ENCODE data around the gene SVIL.

Gene SVIL

DNA sequence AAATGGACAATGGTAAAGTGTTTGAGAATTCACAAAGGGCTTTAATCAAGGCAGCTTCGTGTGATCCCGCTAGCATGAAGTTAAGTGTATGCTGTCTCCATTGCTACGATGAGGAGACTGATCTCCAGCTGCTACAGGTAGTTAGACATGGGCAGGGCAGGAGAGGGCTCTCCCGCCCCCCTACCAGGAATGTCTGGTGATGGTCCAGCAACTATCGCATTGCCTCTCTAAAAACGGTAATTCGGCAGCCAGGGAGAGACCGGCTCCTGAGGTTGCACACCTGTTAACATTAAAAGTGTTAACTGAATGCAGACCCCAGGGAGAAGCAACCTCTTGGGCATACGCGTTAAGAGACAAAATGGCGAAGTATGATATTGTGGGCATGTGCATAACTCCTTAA, 37.9 kb downstream of the SVIL start:
- Histone ChIP-seq H3F3A (ENCODE audit: low read depth) (no peaks in the 10 kb centered on the region), H4K20me1 (ENCODE audit: insufficient read depth, low read length, poor library complexity, severe bottlenecking) (no peaks in the 10 kb centered on the region), H3K4me3 (ENCODE audit: low read length, poor library complexity, severe bottlenecking) (no peak overlapping the region), H3K79me2 (ENCODE audit: insufficient read depth, low read length) (no peaks in the 10 kb centered on the region), H3K36me3 (ENCODE audit: insufficient read depth, low read length) (no peaks in the 10 kb centered on the region), H3K9me2 (replicated peaks; ENCODE audit: low read depth, low read length) (no peaks in the 10 kb centered on the region), H2AFZ (ENCODE audit: low read length) (no peak overlapping the region), H3K27me3 (ENCODE audit: insufficient read depth, low read length, poor library complexity, severe bottlenecking) (no peaks in the 10 kb centered on the region), H3K4me1 (ENCODE audit: insufficient read depth, low read length, poor library complexity, severe bottlenecking) (no peaks in the 10 kb centered on the region), H3K4me2 (ENCODE audit: low read depth, low read length, poor library complexity, severe bottlenecking) (no peak overlapping the region), H3K9me3 (ENCODE audit: insufficient read depth, low read depth, low read length) (no peaks in the 10 kb centered on the region), H3K9ac (ENCODE audit: low read depth, low read length, poor library complexity, severe bottlenecking) (no peak overlapping the region)
- TF ChIP-seq, protein P1, sequence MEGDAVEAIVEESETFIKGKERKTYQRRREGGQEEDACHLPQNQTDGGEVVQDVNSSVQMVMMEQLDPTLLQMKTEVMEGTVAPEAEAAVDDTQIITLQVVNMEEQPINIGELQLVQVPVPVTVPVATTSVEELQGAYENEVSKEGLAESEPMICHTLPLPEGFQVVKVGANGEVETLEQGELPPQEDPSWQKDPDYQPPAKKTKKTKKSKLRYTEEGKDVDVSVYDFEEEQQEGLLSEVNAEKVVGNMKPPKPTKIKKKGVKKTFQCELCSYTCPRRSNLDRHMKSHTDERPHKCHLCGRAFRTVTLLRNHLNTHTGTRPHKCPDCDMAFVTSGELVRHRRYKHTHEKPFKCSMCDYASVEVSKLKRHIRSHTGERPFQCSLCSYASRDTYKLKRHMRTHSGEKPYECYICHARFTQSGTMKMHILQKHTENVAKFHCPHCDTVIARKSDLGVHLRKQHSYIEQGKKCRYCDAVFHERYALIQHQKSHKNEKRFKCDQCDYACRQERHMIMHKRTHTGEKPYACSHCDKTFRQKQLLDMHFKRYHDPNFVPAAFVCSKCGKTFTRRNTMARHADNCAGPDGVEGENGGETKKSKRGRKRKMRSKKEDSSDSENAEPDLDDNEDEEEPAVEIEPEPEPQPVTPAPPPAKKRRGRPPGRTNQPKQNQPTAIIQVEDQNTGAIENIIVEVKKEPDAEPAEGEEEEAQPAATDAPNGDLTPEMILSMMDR (conservative IDR thresholded peaks at IDR 0.05; ENCODE audit: low read length) = no peak
- no peak for TF ChIP-seq EZH2phosphoT487 (IDR thresholded peaks at IDR 0.05; ENCODE audit: borderline replicate concordance)

DNA sequence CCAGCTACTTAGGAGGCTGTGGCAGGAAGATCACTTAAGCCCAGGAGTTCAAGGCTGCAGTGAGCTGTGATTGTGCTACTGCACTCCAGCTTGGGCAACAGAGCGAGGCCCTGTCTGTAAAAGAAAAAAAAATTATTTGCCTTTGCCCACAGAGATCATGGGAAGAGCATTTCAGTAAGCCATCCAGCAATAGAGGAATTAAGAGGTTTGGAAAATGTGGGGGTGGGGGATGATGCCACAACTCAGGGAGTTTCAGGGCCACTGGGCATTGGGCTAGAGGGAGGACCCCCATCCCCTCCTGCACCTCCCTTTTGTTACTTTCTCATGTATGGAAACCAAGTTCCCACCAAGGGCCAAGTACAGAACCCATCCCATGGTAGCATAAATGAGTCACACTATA, 38.4 kb downstream of the SVIL start:
- H3K36me3 ChIP-seq (ENCODE audit: insufficient read depth, low read length) = no peaks in the 10 kb centered on the region
- no peaks in the 10 kb centered on the region for H4K20me1 ChIP-seq (ENCODE audit: insufficient read depth, low read length, poor library complexity, severe bottlenecking)
- no peak overlapping the region for H3K4me3 ChIP-seq (ENCODE audit: low read length, poor library complexity, severe bottlenecking)
- H3K4me2 ChIP-seq (ENCODE audit: low read depth, low read length, poor library complexity, severe bottlenecking) = no peak overlapping the region
- no peaks in the 10 kb centered on the region for H3K27me3 ChIP-seq (ENCODE audit: insufficient read depth, low read length, poor library complexity, severe bottlenecking)
- no peaks in the 10 kb centered on the region for H3K9me2 ChIP-seq (replicated peaks; ENCODE audit: low read depth, low read length)
- H3K79me2 ChIP-seq (ENCODE audit: insufficient read depth, low read length) = no peaks in the 10 kb centered on the region
- no peaks in the 10 kb centered on the region for H3K4me1 ChIP-seq (ENCODE audit: insufficient read depth, low read length, poor library complexity, severe bottlenecking)
- TF ChIP-seq EZH2phosphoT487 (IDR thresholded peaks at IDR 0.05; ENCODE audit: borderline replicate concordance) = no peak
- TF ChIP-seq, protein P1 (conservative IDR thresholded peaks at IDR 0.05; ENCODE audit: low read length) = no peak
- no peak overlapping the region for H3K9ac ChIP-seq (ENCODE audit: low read depth, low read length, poor library complexity, severe bottlenecking)
- H2AFZ ChIP-seq (ENCODE audit: low read length) = no peak overlapping the region
- no peaks in the 10 kb centered on the region for H3K9me3 ChIP-seq (ENCODE audit: insufficient read depth, low read depth, low read length)
- no peaks in the 10 kb centered on the region for H3F3A ChIP-seq (ENCODE audit: low read depth)

DNA sequence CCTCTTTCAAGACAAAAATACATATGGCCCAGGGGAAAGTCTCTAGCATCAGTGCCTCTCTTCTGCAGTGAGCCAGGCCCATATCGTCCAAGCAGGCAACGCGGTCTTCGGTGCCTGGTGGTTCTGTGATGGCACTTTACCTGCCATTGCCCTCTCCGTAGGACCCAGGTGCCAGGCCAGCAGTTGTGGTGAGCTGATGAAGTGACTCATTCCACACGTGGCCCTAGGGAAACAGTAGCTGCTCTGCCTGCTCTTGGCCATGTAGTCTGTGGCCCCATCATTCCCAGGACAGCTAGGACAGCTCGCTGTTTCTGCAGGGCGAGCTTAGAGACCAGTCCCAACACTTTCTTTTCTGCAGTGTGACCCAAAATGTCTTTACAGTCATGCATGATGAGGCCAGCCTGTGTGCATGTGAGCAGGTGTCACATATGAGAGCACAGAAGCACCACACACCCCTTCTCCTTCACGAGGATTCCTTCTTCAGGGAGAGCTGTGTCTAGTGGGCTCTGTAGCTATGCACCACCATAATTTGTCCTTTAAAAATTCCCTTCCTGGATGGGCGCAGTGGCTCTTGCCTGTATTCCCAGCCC, 39.0 kb downstream of the SVIL start:
- Histone ChIP-seq H3K9me2 (replicated peaks; ENCODE audit: low read depth, low read length) (no peaks in the 10 kb centered on the region), H3K79me2 (ENCODE audit: insufficient read depth, low read length) (no peaks in the 10 kb centered on the region), H3K9ac (ENCODE audit: low read depth, low read length, poor library complexity, severe bottlenecking) (no peak overlapping the region), H3K4me3 (ENCODE audit: low read length, poor library complexity, severe bottlenecking) (no peak overlapping the region), H3K4me1 (ENCODE audit: insufficient read depth, low read length, poor library complexity, severe bottlenecking) (peaks cover 6% of the 10 kb centered on the region), H3F3A (ENCODE audit: low read depth) (no peaks in the 10 kb centered on the region), H3K36me3 (ENCODE audit: insufficient read depth, low read length) (no peaks in the 10 kb centered on the region), H3K9me3 (ENCODE audit: insufficient read depth, low read depth, low read length) (no peaks in the 10 kb centered on the region), H3K4me2 (ENCODE audit: low read depth, low read length, poor library complexity, severe bottlenecking) (no peak overlapping the region), H3K27me3 (ENCODE audit: insufficient read depth, low read length, poor library complexity, severe bottlenecking) (no peaks in the 10 kb centered on the region), H2AFZ (ENCODE audit: low read length) (no peak overlapping the region), H4K20me1 (ENCODE audit: insufficient read depth, low read length, poor library complexity, severe bottlenecking) (no peaks in the 10 kb centered on the region)
- no peak for TF ChIP-seq EZH2phosphoT487 (IDR thresholded peaks at IDR 0.05; ENCODE audit: borderline replicate concordance)

DNA sequence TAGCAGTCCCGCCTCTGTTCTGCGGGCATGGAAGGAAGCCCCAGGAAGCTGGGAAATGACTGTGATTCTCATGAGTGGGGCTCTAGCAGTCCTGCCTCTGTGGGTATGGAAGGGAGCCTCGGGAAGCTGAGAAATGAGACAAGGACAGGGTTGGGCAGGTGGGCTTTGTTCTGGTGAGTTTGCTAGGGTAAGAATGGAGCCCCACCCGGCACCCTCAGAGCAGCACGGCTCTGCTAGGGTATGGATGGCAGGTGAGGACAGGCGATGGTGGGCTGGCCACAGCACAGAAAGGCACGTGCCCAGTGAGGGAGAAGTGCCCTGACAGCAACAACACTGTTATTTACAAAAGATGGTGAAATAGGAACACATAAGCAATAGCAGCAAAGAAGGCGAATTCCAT, 39.6 kb downstream of the SVIL start:
- Histone ChIP-seq H3K4me2 (ENCODE audit: low read depth, low read length, poor library complexity, severe bottlenecking) (no peak overlapping the region), H3K4me1 (ENCODE audit: insufficient read depth, low read length, poor library complexity, severe bottlenecking) (peaks cover 11% of the 10 kb centered on the region), H3K9ac (ENCODE audit: low read depth, low read length, poor library complexity, severe bottlenecking) (no peak overlapping the region), H3K79me2 (ENCODE audit: insufficient read depth, low read length) (no peaks in the 10 kb centered on the region), H2AFZ (ENCODE audit: low read length) (no peak overlapping the region), H3K9me3 (ENCODE audit: insufficient read depth, low read depth, low read length) (no peaks in the 10 kb centered on the region), H3K4me3 (ENCODE audit: low read length, poor library complexity, severe bottlenecking) (no peak overlapping the region), H3K9me2 (replicated peaks; ENCODE audit: low read depth, low read length) (no peaks in the 10 kb centered on the region), H3K27me3 (ENCODE audit: insufficient read depth, low read length, poor library complexity, severe bottlenecking) (no peaks in the 10 kb centered on the region), H3K36me3 (ENCODE audit: insufficient read depth, low read length) (no peaks in the 10 kb centered on the region), H3F3A (ENCODE audit: low read depth) (peaks cover 4% of the 10 kb centered on the region; the same call in 1 of the 2 replicates), H4K20me1 (ENCODE audit: insufficient read depth, low read length, poor library complexity, severe bottlenecking) (no peaks in the 10 kb centered on the region)
- TF ChIP-seq, protein P1 (conservative IDR thresholded peaks at IDR 0.05; ENCODE audit: low read length) = no peak
- TF ChIP-seq EZH2phosphoT487 (IDR thresholded peaks at IDR 0.05; ENCODE audit: borderline replicate concordance) = no peak
